ENCODE results near the gene CACNA1H. TPM values are rescaled to one million over a fixed set of nuclear protein-coding genes. Genes with fewer than 3 reads are reported as not detected.

CACNA1H gene
- total RNA-seq, 2 donors from 2014 or later: 0.48 to 0.79 TPM

- H3K9me3 Mint-ChIP-seq: no peaks in the 10 kb centered on the region
- H3K4me1 Mint-ChIP-seq (ENCODE audit: low read depth): peaks cover 5% of the 10 kb centered on the region
- H3K27ac Mint-ChIP-seq: peak overlapping the region; percentile 63
- ATAC-seq (replicated peaks in 1 of 2) (peak; percentile 58 to 76), DNase-seq (peak; percentile 12 to 17)
- no peaks in the 10 kb centered on the region for H3K36me3 Mint-ChIP-seq (ENCODE audit: insufficient read depth in 2 of 2)
- H3K4me3 Mint-ChIP-seq: peak overlapping the region; percentile 32 to 59
- H3K27me3 Mint-ChIP-seq (ENCODE audit: low read depth): no peaks in the 10 kb centered on the region
Observed at GRCh38 chr16:1208239-1208830, 55.4 kb downstream of the CACNA1H start.

- no peaks in the 10 kb centered on the region for H3K9me3 Mint-ChIP-seq
- no peak overlapping the region for H3K27ac Mint-ChIP-seq
- H3K27me3 Mint-ChIP-seq (ENCODE audit: low read depth): no peaks in the 10 kb centered on the region
- no peak overlapping the region for H3K4me3 Mint-ChIP-seq
- H3K36me3 Mint-ChIP-seq (ENCODE audit: insufficient read depth in 2 of 2): no peaks in the 10 kb centered on the region
- no peak for ATAC-seq (replicated peaks in 1 of 2)
- peaks cover 5% of the 10 kb centered on the region for H3K4me1 Mint-ChIP-seq (ENCODE audit: low read depth)
- DNase-seq: no peak
Observed at GRCh38 chr16:1209081-1209480, 56.2 kb downstream of the CACNA1H start.

GRCh38 chr16:1210461-1210860 lies 57.6 kb downstream of the CACNA1H start:
- DNase-seq: no peak
- no peak overlapping the region for H3K27ac Mint-ChIP-seq
- peaks cover 5% of the 10 kb centered on the region for H3K4me1 Mint-ChIP-seq (ENCODE audit: low read depth)
- H3K27me3 Mint-ChIP-seq (ENCODE audit: low read depth): no peaks in the 10 kb centered on the region
- no peak for ATAC-seq (replicated peaks in 1 of 2)
- H3K4me3 Mint-ChIP-seq: no peak overlapping the region
- H3K9me3 Mint-ChIP-seq: no peaks in the 10 kb centered on the region
- no peaks in the 10 kb centered on the region for H3K36me3 Mint-ChIP-seq (ENCODE audit: insufficient read depth in 2 of 2)

- Mint-ChIP-seq H3K27ac (no peak overlapping the region), H3K27me3 (ENCODE audit: low read depth) (no peaks in the 10 kb centered on the region), H3K36me3 (ENCODE audit: insufficient read depth in 2 of 2) (no peaks in the 10 kb centered on the region), H3K4me3 (no peak overlapping the region), H3K9me3 (no peaks in the 10 kb centered on the region), H3K4me1 (ENCODE audit: low read depth) (peaks cover 5% of the 10 kb centered on the region)
- DNase-seq: no peak
- ATAC-seq (replicated peaks in 1 of 2): no peak
Observed at GRCh38 chr16:1211451-1212268, 58.8 kb downstream of the CACNA1H start.

GRCh38 chr16:1212616-1213194 lies 59.8 kb downstream of the CACNA1H start:
- no peak overlapping the region for H3K27ac Mint-ChIP-seq
- H3K9me3 Mint-ChIP-seq: no peaks in the 10 kb centered on the region
- no peaks in the 10 kb centered on the region for H3K36me3 Mint-ChIP-seq (ENCODE audit: insufficient read depth in 2 of 2)

GRCh38 chr16:1213231-1213630 lies 60.3 kb downstream of the CACNA1H start:
- H3K4me1 Mint-ChIP-seq (ENCODE audit: low read depth): peaks cover 2% of the 10 kb centered on the region
- no peaks in the 10 kb centered on the region for H3K27me3 Mint-ChIP-seq (ENCODE audit: low read depth)
- H3K4me3 Mint-ChIP-seq: no peak overlapping the region
- H3K36me3 Mint-ChIP-seq (ENCODE audit: insufficient read depth in 2 of 2): no peaks in the 10 kb centered on the region
- ATAC-seq (replicated peaks in 1 of 2): no peak
- no peak for DNase-seq
- H3K9me3 Mint-ChIP-seq: no peaks in the 10 kb centered on the region
- H3K27ac Mint-ChIP-seq: no peak overlapping the region

More at GRCh38 chr16:1212616-1213194, 59.8 kb downstream of the CACNA1H start:
- H3K4me3 Mint-ChIP-seq: no peak overlapping the region
- DNase-seq (no peak), ATAC-seq (replicated peaks in 1 of 2) (no peak)
- H3K27me3 Mint-ChIP-seq (ENCODE audit: low read depth): no peaks in the 10 kb centered on the region
- H3K4me1 Mint-ChIP-seq (ENCODE audit: low read depth): peaks cover 5% of the 10 kb centered on the region

- H3K27ac Mint-ChIP-seq: no peak overlapping the region
- DNase-seq: no peak
- no peak overlapping the region for H3K4me3 Mint-ChIP-seq
- no peaks in the 10 kb centered on the region for H3K27me3 Mint-ChIP-seq (ENCODE audit: low read depth)
- H3K36me3 Mint-ChIP-seq (ENCODE audit: insufficient read depth in 2 of 2): no peaks in the 10 kb centered on the region
- H3K4me1 Mint-ChIP-seq (ENCODE audit: low read depth): no peaks in the 10 kb centered on the region
- no peaks in the 10 kb centered on the region for H3K9me3 Mint-ChIP-seq
- no peak for ATAC-seq (replicated peaks in 1 of 2)
Observed at GRCh38 chr16:1213796-1214372, 61.0 kb downstream of the CACNA1H start.

GRCh38 chr16:1214719-1215118 lies 61.8 kb downstream of the CACNA1H start:
- Mint-ChIP-seq H3K9me3 (no peaks in the 10 kb centered on the region), H3K4me3 (no peak overlapping the region), H3K4me1 (ENCODE audit: low read depth) (no peaks in the 10 kb centered on the region), H3K27ac (no peak overlapping the region), H3K36me3 (ENCODE audit: insufficient read depth in 2 of 2) (no peaks in the 10 kb centered on the region), H3K27me3 (ENCODE audit: low read depth) (no peaks in the 10 kb centered on the region)
- DNase-seq (no peak), ATAC-seq (replicated peaks in 1 of 2) (no peak)

GRCh38 chr16:1215574-1216295 lies 62.8 kb downstream of the CACNA1H start:
- Mint-ChIP-seq H3K27ac (no peak overlapping the region), H3K4me1 (ENCODE audit: low read depth) (no peaks in the 10 kb centered on the region), H3K36me3 (ENCODE audit: insufficient read depth in 2 of 2) (no peaks in the 10 kb centered on the region), H3K27me3 (ENCODE audit: low read depth) (no peaks in the 10 kb centered on the region), H3K4me3 (no peak overlapping the region), H3K9me3 (no peaks in the 10 kb centered on the region)
- DNase-seq (no peak), ATAC-seq (replicated peaks in 1 of 2) (no peak)

GRCh38 chr16:1216296-1216619 lies 63.4 kb downstream of the CACNA1H start:
- ATAC-seq (replicated peaks in 1 of 2): no peak
- no peaks in the 10 kb centered on the region for H3K9me3 Mint-ChIP-seq
- no peaks in the 10 kb centered on the region for H3K4me1 Mint-ChIP-seq (ENCODE audit: low read depth)
- H3K36me3 Mint-ChIP-seq (ENCODE audit: insufficient read depth in 2 of 2): no peaks in the 10 kb centered on the region
- no peak for DNase-seq
- no peak overlapping the region for H3K27ac Mint-ChIP-seq
- H3K27me3 Mint-ChIP-seq (ENCODE audit: low read depth): no peaks in the 10 kb centered on the region
- H3K4me3 Mint-ChIP-seq: no peak overlapping the region

GRCh38 chr16:1216681-1217400 lies 63.9 kb downstream of the CACNA1H start:
- Mint-ChIP-seq H3K36me3 (ENCODE audit: insufficient read depth in 2 of 2) (no peaks in the 10 kb centered on the region), H3K27ac (no peak overlapping the region)
- ATAC-seq (replicated peaks in 1 of 2): no peak

GRCh38 chr16:1217526-1217925 lies 64.6 kb downstream of the CACNA1H start:
- Mint-ChIP-seq H3K36me3 (ENCODE audit: insufficient read depth in 2 of 2) (no peaks in the 10 kb centered on the region), H3K4me1 (ENCODE audit: low read depth) (no peaks in the 10 kb centered on the region), H3K27me3 (ENCODE audit: low read depth) (no peaks in the 10 kb centered on the region), H3K4me3 (no peak overlapping the region), H3K9me3 (no peaks in the 10 kb centered on the region), H3K27ac (no peak overlapping the region)
- ATAC-seq (replicated peaks in 1 of 2) (no peak), DNase-seq (no peak)

More at GRCh38 chr16:1216681-1217400, 63.9 kb downstream of the CACNA1H start:
- Mint-ChIP-seq H3K4me1 (ENCODE audit: low read depth) (no peaks in the 10 kb centered on the region), H3K27me3 (ENCODE audit: low read depth) (no peaks in the 10 kb centered on the region), H3K4me3 (no peak overlapping the region), H3K9me3 (no peaks in the 10 kb centered on the region)
- no peak for DNase-seq
